ENCODE measurements around the gene TOP2A.

DNA sequence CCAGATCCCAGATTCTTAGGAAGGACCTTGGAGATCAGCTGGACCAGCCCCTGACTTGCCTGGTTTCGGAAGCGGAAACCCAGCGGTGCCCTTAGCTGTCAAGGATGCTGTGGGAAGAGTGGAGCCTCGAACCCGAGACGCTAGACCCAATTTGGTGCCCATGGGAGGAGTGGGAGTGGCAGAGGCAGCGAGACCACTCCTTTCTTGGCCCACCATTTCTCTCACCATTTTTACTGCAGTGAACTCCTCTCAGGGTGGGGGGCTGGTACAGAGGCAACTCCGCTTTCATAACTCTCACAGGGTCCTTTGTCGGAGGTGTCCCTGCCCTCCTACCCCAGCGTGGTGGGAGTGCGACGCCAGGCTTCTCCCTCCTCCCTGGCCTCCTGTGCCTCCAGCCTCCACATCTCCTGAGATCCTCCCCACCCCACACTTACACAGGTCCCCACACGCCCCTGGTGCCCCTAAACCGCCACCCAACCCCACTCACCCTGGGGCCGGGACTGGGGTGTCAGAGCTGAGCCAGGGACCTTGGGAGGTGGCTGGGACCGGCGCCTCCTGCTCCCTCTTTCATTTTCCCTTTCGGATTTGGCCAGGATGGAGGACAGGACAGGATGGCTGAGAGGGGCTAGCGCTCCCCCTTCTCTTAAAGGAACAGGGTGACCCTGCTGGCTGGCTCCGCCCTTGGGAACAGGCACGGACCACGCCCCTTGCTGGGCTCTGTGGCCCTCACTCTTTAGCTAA lies 53.4 kb downstream of the TOP2A start, which contains the start of gene GJD3:
- TF ChIP-seq, protein P1, sequence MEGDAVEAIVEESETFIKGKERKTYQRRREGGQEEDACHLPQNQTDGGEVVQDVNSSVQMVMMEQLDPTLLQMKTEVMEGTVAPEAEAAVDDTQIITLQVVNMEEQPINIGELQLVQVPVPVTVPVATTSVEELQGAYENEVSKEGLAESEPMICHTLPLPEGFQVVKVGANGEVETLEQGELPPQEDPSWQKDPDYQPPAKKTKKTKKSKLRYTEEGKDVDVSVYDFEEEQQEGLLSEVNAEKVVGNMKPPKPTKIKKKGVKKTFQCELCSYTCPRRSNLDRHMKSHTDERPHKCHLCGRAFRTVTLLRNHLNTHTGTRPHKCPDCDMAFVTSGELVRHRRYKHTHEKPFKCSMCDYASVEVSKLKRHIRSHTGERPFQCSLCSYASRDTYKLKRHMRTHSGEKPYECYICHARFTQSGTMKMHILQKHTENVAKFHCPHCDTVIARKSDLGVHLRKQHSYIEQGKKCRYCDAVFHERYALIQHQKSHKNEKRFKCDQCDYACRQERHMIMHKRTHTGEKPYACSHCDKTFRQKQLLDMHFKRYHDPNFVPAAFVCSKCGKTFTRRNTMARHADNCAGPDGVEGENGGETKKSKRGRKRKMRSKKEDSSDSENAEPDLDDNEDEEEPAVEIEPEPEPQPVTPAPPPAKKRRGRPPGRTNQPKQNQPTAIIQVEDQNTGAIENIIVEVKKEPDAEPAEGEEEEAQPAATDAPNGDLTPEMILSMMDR (conservative IDR thresholded peaks at IDR 0.05 in 1 of 2, IDR thresholded peaks at IDR 0.05 in 1 of 2; ENCODE audit: extremely low read depth in 1 of 2, insufficient read depth in 1 of 2, low read depth in 1 of 2, low read length in 2 of 2): no peak
- no peak for TF ChIP-seq EZH2 (IDR thresholded peaks at IDR 0.05; ENCODE audit: borderline replicate concordance, low read length)
